CD8-positive, alpha-beta memory T cell (primary cell): ENCODE measurements around the gene UNC119. TPM values are rescaled to one million over a fixed set of nuclear protein-coding genes. Genes with fewer than 3 reads are reported as not detected.
A peak's percentile ranks its signal among the peaks of the same experiment; 100 is the strongest.

Source experiments
- CTCF ChIA-PET: fragments of 350-600 bp; sonication (Branson Sonifier 250); formaldehyde crosslinking; loops from one replicate; lab custom pipeline; 2021; ENCODE audit warnings: antibody characterized with exemption; lab: Charles Lee
- POLR2A ChIA-PET: fragments of 350-600 bp; sonication (Branson Sonifier 250); formaldehyde crosslinking; loops from one replicate; lab custom pipeline; 2021; ENCODE audit warnings: antibody characterized with exemption; lab: Charles Lee
- DNase-seq, 5 donors: peaks; one replicate each; pipeline versions ENCODE4 v3.0.0 to v3.0.0-alpha.2; 2020 to 2022; ENCODE audit warnings: mixed read lengths in 1 of 5
- H3K27ac ChIP-seq: one replicate; pipeline ENCODE4 v1.7.0; 2013; ENCODE audit warnings: low read depth, mild to moderate bottlenecking, low read length, moderate library complexity
- H3K27me3 ChIP-seq: 2 replicates; pipeline ENCODE4 v1.7.0; 2013; ENCODE audit warnings: low read length, mild to moderate bottlenecking; ENCODE audit not compliant: insufficient read depth, poor library complexity, severe bottlenecking
- H3K36me3 ChIP-seq: 2 replicates; pipeline ENCODE4 v1.7.0; 2013; ENCODE audit warnings: mild to moderate bottlenecking, low read length, moderate library complexity; ENCODE audit not compliant: insufficient read depth
- H3K4me1 ChIP-seq: 2 replicates; pipeline ENCODE4 v1.7.0; 2013; ENCODE audit warnings: mild to moderate bottlenecking, low read length, moderate library complexity; ENCODE audit not compliant: insufficient read depth
- H3K4me3 ChIP-seq: 2 replicates; pipeline ENCODE4 v1.7.0; 2013; ENCODE audit warnings: mild to moderate bottlenecking, low read length
- H3K9me3 ChIP-seq: 2 replicates; pipeline ENCODE4 v1.7.0; 2013; ENCODE audit warnings: mild to moderate bottlenecking, low read length
- H3K27ac Mint-ChIP-seq, 8 donors: one replicate each; pipeline ENCODE4 v1.8.0; 2020 to 2021; ENCODE audit warnings: mixed read lengths in 8 of 8, mild to moderate bottlenecking in 6 of 8, inconsistent platforms in 3 of 8, moderate library complexity in 3 of 8
- H3K27me3 Mint-ChIP-seq, 2 donors: one replicate each; pipeline ENCODE4 v1.8.0; 2020 to 2021; ENCODE audit warnings: mixed read lengths in 2 of 2, mild to moderate bottlenecking in 1 of 2, moderate library complexity in 1 of 2
- H3K36me3 Mint-ChIP-seq, 3 donors: one replicate each; pipeline ENCODE4 v1.8.0; 2020 to 2021; ENCODE audit warnings: mixed read lengths in 3 of 3, inconsistent platforms in 1 of 3, mild to moderate bottlenecking in 1 of 3
- H3K4me1 Mint-ChIP-seq, 3 donors: one replicate each; pipeline ENCODE4 v1.8.0; 2020 to 2021; ENCODE audit warnings: mixed read lengths in 3 of 3, inconsistent platforms in 1 of 3, mild to moderate bottlenecking in 1 of 3
- H3K4me3 Mint-ChIP-seq, 7 donors: one replicate each; pipeline ENCODE4 v1.8.0; 2020 to 2021; ENCODE audit warnings: mixed read lengths in 7 of 7, mild to moderate bottlenecking in 6 of 7, moderate library complexity in 4 of 7, inconsistent platforms in 2 of 7
- H3K9me3 Mint-ChIP-seq, 5 donors: one replicate each; pipeline ENCODE4 v1.8.0; 2020 to 2022; ENCODE audit warnings: mixed read lengths in 5 of 5, mild to moderate bottlenecking in 3 of 5, moderate library complexity in 2 of 5, inconsistent platforms in 1 of 5
- polyA plus RNA-seq: library from polyadenylated mRNA; unstranded; fragments of 300-500 nt; fragmentation: Illumina TruSeq; gene quantifications from one replicate; pipeline ENCODE4 v1.2.3, GENCODE V29; 2021
- total RNA-seq, 2 experiments: library from RNA; stranded (reverse); gene quantifications; one replicate each; pipeline ENCODE4 v1.2.3, GENCODE V29; 2021

UNC119 gene
- total and polyA plus RNA-seq, 3 experiments from 2014 or later: 21.9 to 29.1 (median 28.9) TPM

GRCh38 chr17:28572259-28573039, 20.0 kb upstream of the UNC119 start:
- Histone ChIP-seq H3K9me3 (no peaks in the 10 kb centered on the region), H3K27ac (peak overlapping the region; percentile 78), H3K4me1 (peaks cover 52% of the 10 kb centered on the region), H3K27me3 (no peaks in the 10 kb centered on the region), H3K4me3 (peak overlapping the region; percentile 98), H3K36me3 (no peaks in the 10 kb centered on the region)
- no peaks in the 10 kb centered on the region for H3K9me3 Mint-ChIP-seq
- no peaks in the 10 kb centered on the region for H3K27me3 Mint-ChIP-seq
- H3K36me3 Mint-ChIP-seq: peaks cover 0 to 26% (median 6%) of the 10 kb centered on the region in 3 donors
- H3K4me3 Mint-ChIP-seq: peak overlapping the region; percentile 95 to 98 (median 97)
- POLR2A ChIA-PET: interaction anchor here (0.6 to 3.8 kb wide), 3 partner anchors 28 to 73 kb away, joined by 3 to 39 read pairs (median 4); partner anchors contain the start of genes BLTP2 and SPAG5
- DNase-seq: no peak
- CTCF ChIA-PET: interaction anchor here (1.2 to 3.3 kb wide), 3 partner anchors 21 to 40 kb away, joined by 4 to 13 read pairs (median 10); partner anchors contain the start of genes SPAG5 and UNC119
- peak overlapping the region; percentile 88 to 97 (median 95) for H3K27ac Mint-ChIP-seq
- peaks cover 61 to 80% (median 62%) of the 10 kb centered on the region in 3 donors for H3K4me1 Mint-ChIP-seq

GRCh38 chr17:28571361-28572122, 19.1 kb upstream of the UNC119 start, which contains the start of gene PIGS:
PIGS (minus strand) TSS chr17:28571524; CDS start chr17:28571496, 28 bp downstream.
- H3K27me3 ChIP-seq: no peaks in the 10 kb centered on the region
- H3K27ac ChIP-seq: peak within 1 kb of the TSS; percentile 78
- DNase-seq: peak; percentile 86 to 93 (median 89)
- H3K36me3 ChIP-seq: no peaks in the 10 kb centered on the region
- H3K4me1 Mint-ChIP-seq: peaks cover 59 to 79% (median 60%) of the 10 kb centered on the region in 3 donors
- H3K4me1 ChIP-seq: peaks cover 45% of the 10 kb centered on the region
- H3K27ac Mint-ChIP-seq: peak within 1 kb of the TSS; percentile 88 to 97 (median 95)
- peak within 1 kb of the TSS; percentile 95 to 98 (median 97) for H3K4me3 Mint-ChIP-seq
- peaks cover 0 to 32% (median 6%) of the 10 kb centered on the region in 3 donors for H3K36me3 Mint-ChIP-seq
- no peaks in the 10 kb centered on the region for H3K9me3 Mint-ChIP-seq
- H3K27me3 Mint-ChIP-seq: no peaks in the 10 kb centered on the region
- ChIA-PET POLR2A (interaction anchor here (0.6 to 3.8 kb wide), 5 partner anchors 18 to 996 kb away, joined by 3 to 39 read pairs (median 4); partner anchors contain the start of genes ABHD15, BLTP2 and SPAG5), CTCF (interaction anchor here (0.9 to 3.3 kb wide), 5 partner anchors 20 to 553 kb away, joined by 3 to 13 read pairs (median 4); partner anchors contain the start of genes SPAG5 and UNC119)
- H3K4me3 ChIP-seq: peak within 1 kb of the TSS; percentile 98
- H3K9me3 ChIP-seq: no peaks in the 10 kb centered on the region

- peaks cover 0 to 32% (median 6%) of the 10 kb centered on the region in 3 donors for H3K36me3 Mint-ChIP-seq
- Histone ChIP-seq H3K36me3 (no peaks in the 10 kb centered on the region), H3K9me3 (no peaks in the 10 kb centered on the region), H3K27me3 (no peaks in the 10 kb centered on the region), H3K4me1 (peaks cover 41% of the 10 kb centered on the region), H3K27ac (peak overlapping the region; percentile 78), H3K4me3 (peak overlapping the region; percentile 98)
- no peaks in the 10 kb centered on the region for H3K9me3 Mint-ChIP-seq
- POLR2A ChIA-PET: interaction anchor here (0.6 to 3.8 kb wide), 3 partner anchors 17 to 996 kb away, joined by 3 to 39 read pairs (median 4); partner anchors contain the start of genes ABHD15 and SPAG5
- H3K27me3 Mint-ChIP-seq: no peaks in the 10 kb centered on the region
- DNase-seq: peak; percentile 39 to 72 (median 48)
- H3K27ac Mint-ChIP-seq: peak overlapping the region; percentile 60 to 96 (median 94)
- peak overlapping the region; percentile 95 to 98 (median 97) for H3K4me3 Mint-ChIP-seq
- peaks cover 52 to 72% (median 53%) of the 10 kb centered on the region in 3 donors for H3K4me1 Mint-ChIP-seq
- CTCF ChIA-PET: interaction anchor here (0.9 to 3.3 kb wide), 6 partner anchors 19 to 554 kb away, joined by 3 to 13 read pairs (median 4); partner anchors contain the start of genes SPAG5 and UNC119
These were observed 18.4 kb upstream of the UNC119 start for GRCh38 chr17:28570716-28571360.

GRCh38 chr17:28569446-28569845, 17.0 kb upstream of the UNC119 start:
- CTCF ChIA-PET: interaction anchor here (1.8 to 3.2 kb wide), 2 partner anchors 19 to 30 kb away, joined by 4 to 10 read pairs; partner anchors contain the start of gene SPAG5
- no peaks in the 10 kb centered on the region for H3K36me3 ChIP-seq
- H3K36me3 Mint-ChIP-seq: peaks cover 0 to 40% (median 6%) of the 10 kb centered on the region in 3 donors
- no peak overlapping the region for H3K27ac ChIP-seq
- H3K4me3 ChIP-seq: peak overlapping the region; percentile 9
- DNase-seq: no peak
- peaks cover 34% of the 10 kb centered on the region for H3K4me1 ChIP-seq
- POLR2A ChIA-PET: no interaction called here
- peak overlapping the region; percentile 74 to 98 (median 96) for H3K4me3 Mint-ChIP-seq
- no peaks in the 10 kb centered on the region for H3K9me3 Mint-ChIP-seq
- peaks cover 56 to 75% (median 60%) of the 10 kb centered on the region in 3 donors for H3K4me1 Mint-ChIP-seq
- H3K27ac Mint-ChIP-seq: peak overlapping the region in 7 of 8 donors; percentile 64 to 96 (median 88)
- H3K27me3 Mint-ChIP-seq: no peaks in the 10 kb centered on the region
- H3K9me3 ChIP-seq: no peaks in the 10 kb centered on the region
- H3K27me3 ChIP-seq: no peaks in the 10 kb centered on the region

- peak overlapping the region in 5 of 8 donors; percentile 29 to 94 (median 57) for H3K27ac Mint-ChIP-seq
- H3K9me3 ChIP-seq: no peaks in the 10 kb centered on the region
- no peak for DNase-seq
- H3K27me3 Mint-ChIP-seq: no peaks in the 10 kb centered on the region
- H3K36me3 ChIP-seq: peaks cover 7% of the 10 kb centered on the region
- H3K27me3 ChIP-seq: no peaks in the 10 kb centered on the region
- CTCF ChIA-PET: no interaction called here
- peak overlapping the region in 5 of 7 donors; percentile 13 to 73 (median 29) for H3K4me3 Mint-ChIP-seq
- H3K27ac ChIP-seq: no peak overlapping the region
- H3K4me3 ChIP-seq: no peak overlapping the region
- POLR2A ChIA-PET: no interaction called here
- H3K4me1 Mint-ChIP-seq: peaks cover 48 to 65% (median 56%) of the 10 kb centered on the region in 3 donors
- H3K36me3 Mint-ChIP-seq: peaks cover 0 to 54% (median 6%) of the 10 kb centered on the region in 3 donors
- no peaks in the 10 kb centered on the region for H3K9me3 Mint-ChIP-seq
- H3K4me1 ChIP-seq: peaks cover 27% of the 10 kb centered on the region
These were observed 15.2 kb upstream of the UNC119 start for GRCh38 chr17:28567604-28568003.

GRCh38 chr17:28563475-28563874, 11.1 kb upstream of the UNC119 start:
- Mint-ChIP-seq H3K4me3 (no peak overlapping the region), H3K9me3 (no peaks in the 10 kb centered on the region), H3K4me1 (peaks cover 20 to 29% (median 24%) of the 10 kb centered on the region in 3 donors), H3K27ac (no peak overlapping the region), H3K27me3 (no peaks in the 10 kb centered on the region), H3K36me3 (peaks cover 0 to 64% (median 11%) of the 10 kb centered on the region in 3 donors)
- ChIA-PET POLR2A (no interaction called here), CTCF (no interaction called here)
- H3K27me3 ChIP-seq: no peaks in the 10 kb centered on the region
- no peaks in the 10 kb centered on the region for H3K4me1 ChIP-seq
- peaks cover 23% of the 10 kb centered on the region for H3K36me3 ChIP-seq
- DNase-seq: no peak
- H3K9me3 ChIP-seq: no peaks in the 10 kb centered on the region
- H3K4me3 ChIP-seq: no peak overlapping the region
- no peak overlapping the region for H3K27ac ChIP-seq

GRCh38 chr17:28555022-28555421, 2.6 kb upstream of the UNC119 start:
- Histone ChIP-seq H3K4me1 (peaks cover 19% of the 10 kb centered on the region), H3K27ac (no peak overlapping the region), H3K27me3 (no peaks in the 10 kb centered on the region), H3K4me3 (no peak overlapping the region), H3K9me3 (no peaks in the 10 kb centered on the region), H3K36me3 (peaks cover 51% of the 10 kb centered on the region)
- Mint-ChIP-seq H3K27me3 (no peaks in the 10 kb centered on the region), H3K9me3 (no peaks in the 10 kb centered on the region), H3K4me1 (peaks cover 26 to 28% (median 27%) of the 10 kb centered on the region in 3 donors), H3K27ac (peak overlapping the region in 1 of 8 donors; percentile 71), H3K4me3 (peak overlapping the region in 2 of 7 donors; percentile 19 to 43), H3K36me3 (peaks cover 7 to 68% (median 35%) of the 10 kb centered on the region in 3 donors)
- ChIA-PET POLR2A (no interaction called here), CTCF (no interaction called here)
- DNase-seq: no peak
